Stimulated activated CD8-positive, alpha-beta memory T cell treated with anti-CD3 and anti-CD28 coated beads, Interleukin-7, amount 100 ng/mL, for 48 hours (primary cell): ENCODE measurements around the gene YWHAQ.
"Not testable (repeated sequence)": the region's sequence is repeated elsewhere in the genome, so short reads cannot be mapped to it uniquely, and the experiment has no call there.

Experiments used
- DNase-seq, 2 donors: peaks; one replicate each; pipeline ENCODE4 v3.0.0-alpha.2; 2020; ENCODE audit warnings: low read depth in 1 of 2; ENCODE audit errors: extremely low read depth in 1 of 2

YWHAQ gene

GRCh38 chr2:9631878-9632700 lies 1.3 kb upstream of the YWHAQ start:
- DNase-seq = no peak

GRCh38 chr2:9631553-9631819 lies 689 bp upstream of the YWHAQ start:
- DNase-seq = no peak

- DNase-seq = peak; percentile 61 to 62
These were observed 571 bp downstream of the YWHAQ start for GRCh38 chr2:9630117-9630735.

- peak in 1 of 2 donors; percentile 20 for DNase-seq
These were observed 1.3 kb downstream of the YWHAQ start for GRCh38 chr2:9629222-9630116.

GRCh38 chr2:9627310-9627709 lies 3.5 kb downstream of the YWHAQ start:
- no peak for DNase-seq

- no peak for DNase-seq
These were observed 7.6 kb downstream of the YWHAQ start for GRCh38 chr2:9623151-9623550.

GRCh38 chr2:9621655-9622054 lies 9.1 kb downstream of the YWHAQ start:
- not testable (repeated sequence) for DNase-seq

GRCh38 chr2:9618410-9618809 lies 12.4 kb downstream of the YWHAQ start:
- DNase-seq = no peak

- DNase-seq = no peak
These were observed 13.0 kb downstream of the YWHAQ start for GRCh38 chr2:9617749-9618148.

- DNase-seq = no peak
These were observed 13.5 kb downstream of the YWHAQ start for GRCh38 chr2:9617296-9617695.

- no peak for DNase-seq
These were observed 16.2 kb downstream of the YWHAQ start for GRCh38 chr2:9614562-9614961.

GRCh38 chr2:9613291-9613690 lies 17.5 kb downstream of the YWHAQ start:
- no peak for DNase-seq

- DNase-seq = not testable (repeated sequence)
These were observed 19.3 kb downstream of the YWHAQ start for GRCh38 chr2:9611549-9611912.

GRCh38 chr2:9610781-9611548 lies 19.8 kb downstream of the YWHAQ start:
- DNase-seq = no peak

- not testable (repeated sequence) for DNase-seq
These were observed 22.3 kb downstream of the YWHAQ start for GRCh38 chr2:9608491-9608890.

GRCh38 chr2:9602412-9602811 lies 28.4 kb downstream of the YWHAQ start:
- DNase-seq = no peak

GRCh38 chr2:9601397-9601796 lies 29.4 kb downstream of the YWHAQ start:
- no peak for DNase-seq

GRCh38 chr2:9599430-9599829 lies 31.4 kb downstream of the YWHAQ start:
- DNase-seq = no peak

GRCh38 chr2:9596621-9597311 lies 34.0 kb downstream of the YWHAQ start:
- no peak for DNase-seq

- no peak for DNase-seq
These were observed 35.1 kb downstream of the YWHAQ start for GRCh38 chr2:9595746-9596145.
